Measurements from ENCODE around the gene LRRC15.

Gene LRRC15

GRCh38 chr3:194382892-194383223, 13.3 kb upstream of the LRRC15 start:
- DNase-seq (ENCODE audit: low spot score), result no peak
- in situ Hi-C loops (cut with MboI; ENCODE audit: low sequenced_read_pairs, unreplicated experiment), result no loop called here
- no peak for TF ChIP-seq CTCF (IDR thresholded peaks at IDR 0.05; ENCODE audit: borderline replicate concordance, control extremely low read depth, extremely low read depth, insufficient read depth, missing control alignments)

GRCh38 chr3:194382196-194382891, 12.8 kb upstream of the LRRC15 start:
- no peak for TF ChIP-seq CTCF (IDR thresholded peaks at IDR 0.05; ENCODE audit: borderline replicate concordance, control extremely low read depth, extremely low read depth, insufficient read depth, missing control alignments)
- in situ Hi-C loops (cut with MboI; ENCODE audit: low sequenced_read_pairs, unreplicated experiment), result no loop called here
- no peak for DNase-seq (ENCODE audit: low spot score)

- in situ Hi-C loops (cut with MboI; ENCODE audit: low sequenced_read_pairs, unreplicated experiment), result no loop called here
- DNase-seq (ENCODE audit: low spot score), result no peak
- TF ChIP-seq CTCF (IDR thresholded peaks at IDR 0.05; ENCODE audit: borderline replicate concordance, control extremely low read depth, extremely low read depth, insufficient read depth, missing control alignments), result no peak
These were observed 11.9 kb upstream of the LRRC15 start for GRCh38 chr3:194381460-194381875.

GRCh38 chr3:194380326-194380725, 10.8 kb upstream of the LRRC15 start:
- TF ChIP-seq CTCF (IDR thresholded peaks at IDR 0.05; ENCODE audit: borderline replicate concordance, control extremely low read depth, extremely low read depth, insufficient read depth, missing control alignments), result no peak
- DNase-seq (ENCODE audit: low spot score), result no peak
- in situ Hi-C loops (cut with MboI; ENCODE audit: low sequenced_read_pairs, unreplicated experiment), result no loop called here

- in situ Hi-C loops (cut with MboI; ENCODE audit: low sequenced_read_pairs, unreplicated experiment), result no loop called here
- TF ChIP-seq CTCF (IDR thresholded peaks at IDR 0.05; ENCODE audit: borderline replicate concordance, control extremely low read depth, extremely low read depth, insufficient read depth, missing control alignments), result no peak
- DNase-seq (ENCODE audit: low spot score), result no peak
These were observed 10.1 kb upstream of the LRRC15 start for GRCh38 chr3:194379651-194380050.

- no peak for TF ChIP-seq CTCF (IDR thresholded peaks at IDR 0.05; ENCODE audit: borderline replicate concordance, control extremely low read depth, extremely low read depth, insufficient read depth, missing control alignments)
- no peak for DNase-seq (ENCODE audit: low spot score)
- in situ Hi-C loops (cut with MboI; ENCODE audit: low sequenced_read_pairs, unreplicated experiment), result no loop called here
These were observed 9.7 kb upstream of the LRRC15 start for GRCh38 chr3:194379231-194379630.

Data from GM13976 (cell line).